ENCODE results near the gene MAPK4.

MAPK4 gene

GRCh38 chr18:50653402-50654093, 93.7 kb downstream of the MAPK4 start:
- no peak for DNase-seq (ENCODE audit: low read depth)

GRCh38 chr18:50654211-50654610, 94.3 kb downstream of the MAPK4 start:
- DNase-seq (ENCODE audit: low read depth) = no peak

- no peak for DNase-seq (ENCODE audit: low read depth)
These were observed 95.0 kb downstream of the MAPK4 start for GRCh38 chr18:50654658-50655550.

- no peak for DNase-seq (ENCODE audit: low read depth)
These were observed 96.5 kb downstream of the MAPK4 start for GRCh38 chr18:50656396-50656795.

- no peak for DNase-seq (ENCODE audit: low read depth)
These were observed 97.1 kb downstream of the MAPK4 start for GRCh38 chr18:50656841-50657470.

GRCh38 chr18:50658601-50659000, 98.7 kb downstream of the MAPK4 start:
- no peak for DNase-seq (ENCODE audit: low read depth)

- DNase-seq (ENCODE audit: low read depth) = no peak
These were observed 99.5 kb downstream of the MAPK4 start for GRCh38 chr18:50659091-50660003.

GRCh38 chr18:50661013-50661412, 101.1 kb downstream of the MAPK4 start:
- DNase-seq (ENCODE audit: low read depth) = no peak

GRCh38 chr18:50662177-50662576, 102.3 kb downstream of the MAPK4 start:
- no peak for DNase-seq (ENCODE audit: low read depth)

- no peak for DNase-seq (ENCODE audit: low read depth)
These were observed 103.0 kb downstream of the MAPK4 start for GRCh38 chr18:50662775-50663383.

GRCh38 chr18:50663626-50664441, 103.9 kb downstream of the MAPK4 start:
- no peak for DNase-seq (ENCODE audit: low read depth)

GRCh38 chr18:50665015-50665414, 105.1 kb downstream of the MAPK4 start:
- no peak for DNase-seq (ENCODE audit: low read depth)

- DNase-seq (ENCODE audit: low read depth) = no peak
These were observed 105.6 kb downstream of the MAPK4 start for GRCh38 chr18:50665519-50665918.

GRCh38 chr18:50666536-50666935, 106.6 kb downstream of the MAPK4 start:
- no peak for DNase-seq (ENCODE audit: low read depth)

GRCh38 chr18:50671376-50671775, 111.5 kb downstream of the MAPK4 start:
- no peak for DNase-seq (ENCODE audit: low read depth)

GRCh38 chr18:50674307-50674980, 114.6 kb downstream of the MAPK4 start:
- no peak for DNase-seq (ENCODE audit: low read depth)

- no peak for DNase-seq (ENCODE audit: low read depth)
These were observed 115.2 kb downstream of the MAPK4 start for GRCh38 chr18:50675043-50675442.

GRCh38 chr18:50678651-50679050, 118.8 kb downstream of the MAPK4 start:
- no peak for DNase-seq (ENCODE audit: low read depth)

GRCh38 chr18:50679056-50679455, 119.2 kb downstream of the MAPK4 start:
- DNase-seq (ENCODE audit: low read depth) = no peak

- no peak for DNase-seq (ENCODE audit: low read depth)
These were observed 119.8 kb downstream of the MAPK4 start for GRCh38 chr18:50679656-50680055.
